Omental fat pad (tissue), 4 donors: ENCODE data around the gene TMBIM6. TPM values are rescaled to one million over a fixed set of nuclear protein-coding genes. Genes with fewer than 3 reads are reported as not detected.

Experiments
- ATAC-seq: fragments of 150-250 bp; one replicate; pipeline ENCODE4 v1.9.1; 2016; ENCODE audit warnings: mild to moderate bottlenecking, moderate library complexity; ENCODE audit not compliant: low FRiP score
- DNase-seq: peaks from one replicate; pipeline ENCODE4 v3.0.0-alpha.2; 2019; ENCODE audit warnings: low spot score
- total RNA-seq, 4 donors: library from RNA; depleted of rRNA; stranded (reverse); fragments of >200 nt; gene quantifications; one replicate each; pipeline ENCODE4 v1.1.0, GENCODE V29; 2016
- TF ChIP-seq, protein P1 (sequence below), 3 donors: fragments of 450-650 bp; IDR thresholded peaks; one replicate each; pipeline ENCODE4 v1.5.1; 2016 to 2017; ENCODE audit warnings: antibody characterized with exemption in 3 of 3, mild to moderate bottlenecking in 3 of 3, moderate library complexity in 2 of 3

The TMBIM6 gene
- total RNA-seq, 4 donors from 2014 or later, result 337 to 481 (median 397) TPM

DNA sequence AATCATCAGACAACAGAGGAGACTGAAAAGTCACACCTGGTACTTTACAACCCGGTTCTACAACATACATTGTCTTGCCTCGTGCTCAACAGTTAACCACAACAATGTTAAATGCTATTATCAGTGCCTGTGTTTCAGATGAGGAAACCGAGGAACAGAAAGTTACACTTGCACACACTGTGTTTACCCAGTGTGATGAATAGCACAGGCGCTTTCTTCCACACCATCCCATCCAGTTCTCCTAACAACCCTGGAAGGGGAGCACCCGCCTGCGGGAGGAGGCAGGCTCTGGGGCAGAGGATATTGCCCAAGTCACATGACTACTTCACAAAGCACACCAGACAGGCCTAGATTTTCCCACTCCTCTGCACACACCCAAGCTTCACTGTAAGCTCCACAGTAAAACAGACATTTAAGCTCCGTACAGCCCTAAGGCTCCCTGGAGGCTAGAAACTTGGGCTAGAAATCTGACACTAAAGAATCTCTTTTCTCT is 65.0 kb downstream of the TMBIM6 start:
- TF ChIP-seq, protein P1, sequence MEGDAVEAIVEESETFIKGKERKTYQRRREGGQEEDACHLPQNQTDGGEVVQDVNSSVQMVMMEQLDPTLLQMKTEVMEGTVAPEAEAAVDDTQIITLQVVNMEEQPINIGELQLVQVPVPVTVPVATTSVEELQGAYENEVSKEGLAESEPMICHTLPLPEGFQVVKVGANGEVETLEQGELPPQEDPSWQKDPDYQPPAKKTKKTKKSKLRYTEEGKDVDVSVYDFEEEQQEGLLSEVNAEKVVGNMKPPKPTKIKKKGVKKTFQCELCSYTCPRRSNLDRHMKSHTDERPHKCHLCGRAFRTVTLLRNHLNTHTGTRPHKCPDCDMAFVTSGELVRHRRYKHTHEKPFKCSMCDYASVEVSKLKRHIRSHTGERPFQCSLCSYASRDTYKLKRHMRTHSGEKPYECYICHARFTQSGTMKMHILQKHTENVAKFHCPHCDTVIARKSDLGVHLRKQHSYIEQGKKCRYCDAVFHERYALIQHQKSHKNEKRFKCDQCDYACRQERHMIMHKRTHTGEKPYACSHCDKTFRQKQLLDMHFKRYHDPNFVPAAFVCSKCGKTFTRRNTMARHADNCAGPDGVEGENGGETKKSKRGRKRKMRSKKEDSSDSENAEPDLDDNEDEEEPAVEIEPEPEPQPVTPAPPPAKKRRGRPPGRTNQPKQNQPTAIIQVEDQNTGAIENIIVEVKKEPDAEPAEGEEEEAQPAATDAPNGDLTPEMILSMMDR (IDR thresholded peaks at IDR 0.05), result no peak
- ATAC-seq, result no peak
- no peak for DNase-seq

DNA sequence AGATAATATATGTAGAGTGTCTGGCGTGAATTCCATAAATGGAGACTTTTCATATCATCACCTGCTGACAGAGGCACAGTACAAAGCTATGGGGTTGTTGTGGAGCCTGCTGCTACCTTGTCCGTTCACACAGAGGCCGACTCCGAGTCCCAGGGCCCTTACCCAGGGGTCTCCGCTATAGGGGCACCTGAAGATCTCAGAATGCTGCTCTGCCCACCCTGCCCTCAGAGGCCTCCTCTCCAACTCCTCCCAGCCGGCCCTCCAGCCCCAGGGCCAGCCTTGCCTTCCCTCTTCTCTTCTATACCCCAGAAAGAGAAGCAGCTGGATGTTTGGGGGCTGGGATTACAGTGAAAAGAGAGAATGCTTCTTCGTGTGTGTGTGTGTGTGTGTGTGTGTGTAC is 65.5 kb downstream of the TMBIM6 start:
- TF ChIP-seq, protein P1 (IDR thresholded peaks at IDR 0.05), result no peak
- no peak for DNase-seq

DNA sequence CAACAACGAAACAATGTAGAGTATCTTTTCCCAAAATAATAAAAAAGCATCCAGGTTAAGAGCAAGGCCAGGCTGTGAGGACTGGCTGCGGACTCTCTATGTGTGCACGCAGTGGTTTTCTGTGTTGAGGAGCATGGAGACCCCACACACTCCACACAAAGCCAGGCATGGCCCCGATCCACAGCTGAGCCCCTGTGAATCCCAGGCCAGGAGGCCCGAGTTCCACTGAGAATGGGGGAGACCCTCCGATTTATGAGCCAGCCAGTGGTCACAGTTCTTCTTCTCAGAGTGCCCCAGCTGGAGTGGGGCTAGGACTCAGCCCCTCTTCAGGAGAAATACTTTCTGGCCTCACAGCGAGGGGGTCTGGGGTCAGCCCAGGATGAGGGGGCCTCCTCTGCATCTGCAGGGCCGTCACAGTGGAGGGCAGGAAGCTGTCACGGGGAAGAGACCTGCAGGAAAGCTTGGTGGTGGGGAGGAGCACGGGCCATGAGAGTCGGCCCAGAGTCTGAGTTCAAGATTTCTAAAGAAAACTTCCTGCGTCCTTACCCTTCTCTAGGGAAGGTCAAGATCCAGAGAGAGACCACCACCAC is 66.7 kb downstream of the TMBIM6 start:
- ATAC-seq, result no peak
- DNase-seq, result no peak
- TF ChIP-seq, protein P1 (IDR thresholded peaks at IDR 0.05), result no peak

More for the DNA sequence above, 65.5 kb downstream of the TMBIM6 start:
- ATAC-seq, result no peak

DNA sequence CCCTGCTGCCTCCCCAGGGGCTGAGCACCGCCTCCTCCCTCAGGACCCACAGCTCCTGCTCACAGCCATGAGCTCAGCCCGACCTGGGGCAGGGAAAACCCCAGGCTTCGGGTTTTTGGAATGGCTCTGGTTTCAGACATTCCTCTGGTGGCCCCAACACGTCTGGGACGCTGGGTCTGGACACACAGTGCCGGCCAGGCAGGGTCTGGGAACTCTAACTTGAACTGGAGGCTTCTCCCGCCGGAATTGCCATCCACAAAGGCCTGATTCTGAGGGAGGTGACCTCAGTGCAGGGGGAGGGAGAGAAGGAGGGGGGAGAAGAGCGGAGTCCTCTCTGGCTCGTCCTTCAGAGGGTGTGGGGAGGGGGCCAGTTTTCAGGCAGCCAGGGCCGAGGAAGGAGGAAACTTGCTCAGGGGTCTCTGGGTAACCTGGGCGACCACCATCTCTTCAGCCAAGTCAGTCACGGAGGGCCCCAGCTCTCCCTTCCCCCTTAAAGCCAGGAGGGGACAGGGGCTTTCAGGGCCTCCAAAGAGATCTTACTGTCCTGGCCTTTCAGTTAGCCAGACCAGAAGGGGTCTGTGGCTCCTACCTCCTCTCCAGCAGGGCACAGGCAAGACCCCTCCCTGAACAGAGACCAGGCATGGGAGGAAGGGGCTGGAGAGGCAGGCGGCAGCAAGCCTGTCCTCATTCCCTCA is 67.5 kb downstream of the TMBIM6 start:
- DNase-seq, result no peak
- ATAC-seq, result no peak
- TF ChIP-seq, protein P1 (IDR thresholded peaks at IDR 0.05), result no peak

DNA sequence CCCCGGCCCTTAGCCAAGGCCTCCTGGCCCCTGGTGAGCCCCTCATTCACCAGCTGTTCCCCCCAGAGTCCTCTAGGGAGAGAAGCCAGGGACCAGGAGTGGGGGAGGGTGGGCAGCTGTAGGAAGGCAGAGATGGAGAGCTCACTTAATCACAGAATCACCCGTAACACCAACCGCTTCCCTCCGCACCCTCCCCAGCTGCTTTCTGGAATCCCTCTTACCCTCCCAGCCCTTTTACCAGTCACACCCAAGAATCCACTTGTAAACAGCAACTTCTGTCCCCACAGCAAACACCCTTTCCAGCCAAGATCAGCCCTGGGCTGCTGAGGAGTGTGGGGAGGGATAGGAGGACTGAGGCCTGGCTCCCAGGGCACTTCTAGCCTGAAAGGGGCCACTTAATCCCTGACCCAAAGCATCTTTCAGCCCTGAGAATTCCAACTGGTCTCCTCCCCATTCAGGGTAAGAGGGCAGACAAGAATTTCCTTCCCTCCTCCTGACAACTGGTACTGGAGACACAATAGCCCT is 68.1 kb downstream of the TMBIM6 start:
- TF ChIP-seq, protein P1 (IDR thresholded peaks at IDR 0.05), result no peak
- DNase-seq (no peak), ATAC-seq (peak; percentile 55)

DNA sequence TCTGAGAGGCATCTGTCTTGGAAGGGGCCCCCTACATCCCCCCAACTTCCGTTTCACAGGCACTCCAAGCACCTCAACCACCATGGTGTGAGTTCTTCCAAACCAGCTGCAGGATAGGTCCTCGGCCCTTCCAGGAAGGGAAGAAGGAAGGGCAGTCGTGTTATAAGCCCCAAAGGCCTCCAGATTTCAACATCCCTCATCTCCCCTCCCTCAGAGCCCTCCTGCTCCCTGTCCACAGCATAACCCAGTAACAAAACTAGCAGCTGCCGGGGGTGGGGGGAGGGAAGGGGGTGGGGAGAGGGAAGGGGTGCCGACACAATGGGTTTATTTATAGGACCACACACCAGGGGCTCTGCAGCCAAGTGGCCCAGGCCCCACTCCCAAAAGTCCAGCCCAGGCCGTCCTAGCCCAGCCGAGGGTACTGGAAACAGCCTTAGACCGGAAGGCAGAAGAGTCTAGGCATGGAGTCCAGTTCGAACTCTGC is 68.6 kb downstream of the TMBIM6 start:
- DNase-seq (no peak), ATAC-seq (no peak)

More for the DNA sequence above, 68.6 kb downstream of the TMBIM6 start:
- TF ChIP-seq, protein P1 (IDR thresholded peaks at IDR 0.05), result no peak
